Neural crest cell (in vitro differentiated cells): ENCODE data around the gene CRIP3. TPM values are rescaled to one million over a fixed set of nuclear protein-coding genes. Genes with fewer than 3 reads are reported as not detected.

ENCODE experiments used
- DNase-seq: peaks from one replicate; pipeline ENCODE4 v3.0.0; 2021; ENCODE audit warnings: low read depth, mixed read lengths, low spot score
- H3K27ac Mint-ChIP-seq: one replicate; pipeline ENCODE4 v1.8.0; 2021; ENCODE audit warnings: mild to moderate bottlenecking, mixed read lengths; ENCODE audit not compliant: unreplicated experiment
- H3K27me3 Mint-ChIP-seq: 2 replicates; pipeline ENCODE4 v1.8.0; 2021; ENCODE audit warnings: low read depth, mild to moderate bottlenecking, mixed read lengths
- H3K36me3 Mint-ChIP-seq: 2 replicates; pipeline ENCODE4 v1.8.0; 2021; ENCODE audit warnings: low read depth, mild to moderate bottlenecking, mixed read lengths
- H3K4me1 Mint-ChIP-seq: 2 replicates; pipeline ENCODE4 v1.8.0; 2021; ENCODE audit warnings: mixed read lengths
- H3K4me3 Mint-ChIP-seq: one replicate; pipeline ENCODE4 v1.8.0; 2021; ENCODE audit warnings: mild to moderate bottlenecking, mixed read lengths
- H3K9me3 Mint-ChIP-seq: 2 replicates; pipeline ENCODE4 v1.8.0; 2021; ENCODE audit warnings: mixed read lengths
- CTCF ChIP-seq: fragments of 200-600 bp; sonication (generic); conservative IDR thresholded peaks from 2 replicates; pipeline ENCODE4 v1.5.0; 2021; ENCODE audit warnings: antibody characterized with exemption, mild to moderate bottlenecking
- total RNA-seq: library from RNA; stranded (reverse); gene quantifications from 2 replicates; pipeline ENCODE4 v1.2.1, GENCODE V29; 2021

Gene CRIP3
- total RNA-seq, 1 donor from 2014 or later = 2.0 TPM

GRCh38 chr6:43295456-43295855 lies 13.2 kb downstream of the CRIP3 start:
- TF ChIP-seq CTCF = no peak
- H3K9me3 Mint-ChIP-seq = no peaks in the 10 kb centered on the region
- H3K4me3 Mint-ChIP-seq = no peak overlapping the region
- H3K4me1 Mint-ChIP-seq = no peaks in the 10 kb centered on the region
- no peaks in the 10 kb centered on the region for H3K36me3 Mint-ChIP-seq
- no peak overlapping the region for H3K27ac Mint-ChIP-seq
- DNase-seq = no peak
- no peaks in the 10 kb centered on the region for H3K27me3 Mint-ChIP-seq

GRCh38 chr6:43294536-43294935 lies 14.1 kb downstream of the CRIP3 start:
- H3K27me3 Mint-ChIP-seq = no peaks in the 10 kb centered on the region
- no peak for TF ChIP-seq CTCF
- DNase-seq = no peak
- H3K4me1 Mint-ChIP-seq = no peaks in the 10 kb centered on the region
- no peak overlapping the region for H3K4me3 Mint-ChIP-seq
- H3K27ac Mint-ChIP-seq = no peak overlapping the region
- H3K9me3 Mint-ChIP-seq = no peaks in the 10 kb centered on the region
- no peaks in the 10 kb centered on the region for H3K36me3 Mint-ChIP-seq

- H3K4me3 Mint-ChIP-seq = no peak overlapping the region
- no peak for DNase-seq
- TF ChIP-seq CTCF = no peak
- no peaks in the 10 kb centered on the region for H3K27me3 Mint-ChIP-seq
- H3K4me1 Mint-ChIP-seq = no peaks in the 10 kb centered on the region
- H3K27ac Mint-ChIP-seq = no peak overlapping the region
- H3K9me3 Mint-ChIP-seq = no peaks in the 10 kb centered on the region
- H3K36me3 Mint-ChIP-seq = no peaks in the 10 kb centered on the region
Measured at GRCh38 chr6:43293698-43294097, 14.9 kb downstream of the CRIP3 start.

GRCh38 chr6:43292763-43293318 lies 15.8 kb downstream of the CRIP3 start:
- no peak for DNase-seq
- Mint-ChIP-seq H3K4me1 (no peaks in the 10 kb centered on the region), H3K36me3 (no peaks in the 10 kb centered on the region), H3K4me3 (no peak overlapping the region), H3K27ac (peak overlapping the region; percentile 92), H3K9me3 (no peaks in the 10 kb centered on the region), H3K27me3 (no peaks in the 10 kb centered on the region)
- no peak for TF ChIP-seq CTCF

- H3K9me3 Mint-ChIP-seq = no peaks in the 10 kb centered on the region
- no peak overlapping the region for H3K27ac Mint-ChIP-seq
- H3K36me3 Mint-ChIP-seq = no peaks in the 10 kb centered on the region
- H3K27me3 Mint-ChIP-seq = no peaks in the 10 kb centered on the region
- H3K4me3 Mint-ChIP-seq = no peak overlapping the region
- H3K4me1 Mint-ChIP-seq = no peaks in the 10 kb centered on the region
- DNase-seq = no peak
- no peak for TF ChIP-seq CTCF
Measured at GRCh38 chr6:43292341-43292740, 16.3 kb downstream of the CRIP3 start.

- Mint-ChIP-seq H3K9me3 (no peaks in the 10 kb centered on the region), H3K36me3 (no peaks in the 10 kb centered on the region), H3K27me3 (no peaks in the 10 kb centered on the region), H3K27ac (no peak overlapping the region), H3K4me3 (no peak overlapping the region), H3K4me1 (peaks cover 4% of the 10 kb centered on the region)
- no peak for TF ChIP-seq CTCF
- no peak for DNase-seq
Measured at GRCh38 chr6:43291708-43292107, 16.9 kb downstream of the CRIP3 start.
